Brain microvascular endothelial cell (primary cell): ENCODE data around the gene USP30.

ENCODE experiments used
- DNase-seq: peaks from one replicate; pipeline ENCODE4 v3.0.0-alpha.2; 2020
- H3K27ac ChIP-seq: fragments of 250-450 bp; sonication (Bioruptor Pico); 2 replicates; pipeline ENCODE4 v1.5.1; 2020; ENCODE audit warnings: mild to moderate bottlenecking, moderate library complexity
- H3K27me3 ChIP-seq: fragments of 250-450 bp; sonication (Bioruptor Pico); replicated peaks from 2 replicates; pipeline ENCODE4 v1.5.1; 2020; ENCODE audit warnings: mild to moderate bottlenecking
- H3K36me3 ChIP-seq: fragments of 250-450 bp; sonication (Bioruptor Pico); replicated peaks from 2 replicates; pipeline ENCODE4 v1.5.1; 2020; ENCODE audit warnings: mild to moderate bottlenecking
- H3K4me3 ChIP-seq: 2 replicates; pipeline ENCODE4 v1.5.1; 2011; ENCODE audit warnings: low read depth, mild to moderate bottlenecking, control low read depth, low read length, moderate library complexity
- in situ Hi-C: cut with HindIII; loops from 2 replicates; pipeline ENCODE4 v1.10.0; 2017; ENCODE audit warnings: low sequenced_read_pairs, low pct_ligation_motif_present
- TF ChIP-seq, protein P1 (sequence below): IDR thresholded peaks from 2 replicates; pipeline ENCODE4 v1.5.1; 2011; ENCODE audit warnings: low read depth, mild to moderate bottlenecking, moderate library complexity, low read length, control low read depth, inconsistent platforms; ENCODE audit errors: missing control alignments

USP30 gene

GRCh38 chr12:109114644-109115043, 62.3 kb downstream of the USP30 start:
- Histone ChIP-seq H3K27me3 (no peaks in the 10 kb centered on the region), H3K4me3 (no peak overlapping the region), H3K27ac (no peak overlapping the region), H3K36me3 (no peaks in the 10 kb centered on the region)
- in situ Hi-C loops = no loop called here
- DNase-seq = no peak
- TF ChIP-seq, protein P1, sequence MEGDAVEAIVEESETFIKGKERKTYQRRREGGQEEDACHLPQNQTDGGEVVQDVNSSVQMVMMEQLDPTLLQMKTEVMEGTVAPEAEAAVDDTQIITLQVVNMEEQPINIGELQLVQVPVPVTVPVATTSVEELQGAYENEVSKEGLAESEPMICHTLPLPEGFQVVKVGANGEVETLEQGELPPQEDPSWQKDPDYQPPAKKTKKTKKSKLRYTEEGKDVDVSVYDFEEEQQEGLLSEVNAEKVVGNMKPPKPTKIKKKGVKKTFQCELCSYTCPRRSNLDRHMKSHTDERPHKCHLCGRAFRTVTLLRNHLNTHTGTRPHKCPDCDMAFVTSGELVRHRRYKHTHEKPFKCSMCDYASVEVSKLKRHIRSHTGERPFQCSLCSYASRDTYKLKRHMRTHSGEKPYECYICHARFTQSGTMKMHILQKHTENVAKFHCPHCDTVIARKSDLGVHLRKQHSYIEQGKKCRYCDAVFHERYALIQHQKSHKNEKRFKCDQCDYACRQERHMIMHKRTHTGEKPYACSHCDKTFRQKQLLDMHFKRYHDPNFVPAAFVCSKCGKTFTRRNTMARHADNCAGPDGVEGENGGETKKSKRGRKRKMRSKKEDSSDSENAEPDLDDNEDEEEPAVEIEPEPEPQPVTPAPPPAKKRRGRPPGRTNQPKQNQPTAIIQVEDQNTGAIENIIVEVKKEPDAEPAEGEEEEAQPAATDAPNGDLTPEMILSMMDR = no peak

- H3K27me3 ChIP-seq = no peaks in the 10 kb centered on the region
- no peaks in the 10 kb centered on the region for H3K36me3 ChIP-seq
- DNase-seq = no peak
- H3K27ac ChIP-seq = no peak overlapping the region
- TF ChIP-seq, protein P1 = no peak
- no peak overlapping the region for H3K4me3 ChIP-seq
- in situ Hi-C loops = no loop called here
These were observed 63.0 kb downstream of the USP30 start for GRCh38 chr12:109115404-109115757.

GRCh38 chr12:109115758-109116610, 63.6 kb downstream of the USP30 start, which contains the start of gene ACACB:
Gene ACACB (plus strand): TSS chr12:109116587. CDS start chr12:109139406, 22,819 bp downstream.
- TF ChIP-seq, protein P1 = no peak
- in situ Hi-C loops = no loop called here
- DNase-seq = no peak
- Histone ChIP-seq H3K36me3 (no peaks in the 10 kb centered on the region), H3K27ac (no peak within 1 kb of the TSS), H3K27me3 (no peaks in the 10 kb centered on the region), H3K4me3 (no peak within 1 kb of the TSS)

- TF ChIP-seq, protein P1 = no peak
- in situ Hi-C loops = no loop called here
- H3K27me3 ChIP-seq = no peaks in the 10 kb centered on the region
- no peak overlapping the region for H3K27ac ChIP-seq
- no peaks in the 10 kb centered on the region for H3K36me3 ChIP-seq
- no peak for DNase-seq
- no peak overlapping the region for H3K4me3 ChIP-seq
These were observed 64.2 kb downstream of the USP30 start for GRCh38 chr12:109116611-109116949.

- no peak for DNase-seq
- no peaks in the 10 kb centered on the region for H3K27me3 ChIP-seq
- H3K27ac ChIP-seq = no peak overlapping the region
- no peak overlapping the region for H3K4me3 ChIP-seq
- TF ChIP-seq, protein P1 = no peak
- in situ Hi-C loops = no loop called here
- H3K36me3 ChIP-seq = no peaks in the 10 kb centered on the region
These were observed 67.7 kb downstream of the USP30 start for GRCh38 chr12:109120095-109120494.

GRCh38 chr12:109120557-109120956, 68.2 kb downstream of the USP30 start:
- Histone ChIP-seq H3K36me3 (no peaks in the 10 kb centered on the region), H3K27ac (no peak overlapping the region), H3K4me3 (no peak overlapping the region), H3K27me3 (no peaks in the 10 kb centered on the region)
- in situ Hi-C loops = no loop called here
- no peak for DNase-seq
- TF ChIP-seq, protein P1 = no peak
